Right atrium auricular region (tissue), 2 donors: Measurements from ENCODE around the gene PXMP2. TPM values are rescaled to one million over a fixed set of nuclear protein-coding genes. Genes with fewer than 3 reads are reported as not detected.

Experiments used
- DNase-seq: peaks from one replicate; pipeline ENCODE4 v3.0.0-alpha.2; 2019; ENCODE audit warnings: low spot score
- H3K27ac ChIP-seq, 2 donors: fragments of 200-600 bp; sonication (generic); 1 replicate in 1 of 2; 2 replicates in 1 of 2; pipeline ENCODE4 v1.5.1; 2016 to 2019
- H3K27me3 ChIP-seq, 2 donors: fragments of 200-600 bp; sonication (generic); one replicate each; pipeline versions ENCODE4 v1.5.1 to v1.6.0; 2017 to 2019
- H3K36me3 ChIP-seq: fragments of 200-600 bp; sonication (generic); one replicate; pipeline ENCODE4 v1.5.1; 2016
- H3K4me1 ChIP-seq, 2 donors: fragments of 200-600 bp; sonication (generic); one replicate each; pipeline versions ENCODE4 v1.5.1 to v1.6.0; 2017 to 2019
- H3K4me3 ChIP-seq, 2 donors: fragments of 200-600 bp; sonication (generic); 1 replicate in 1 of 2; 2 replicates in 1 of 2; pipeline ENCODE4 v1.5.1; 2017 to 2019; ENCODE audit warnings: mild to moderate bottlenecking in 1 of 2, moderate library complexity in 1 of 2
- H3K9me3 ChIP-seq, 2 donors: fragments of 200-600 bp; sonication (generic); one replicate each; pipeline ENCODE4 v1.5.1; 2019
- total RNA-seq, 2 donors: library from RNA; depleted of rRNA; stranded (reverse); fragments of >200 nt; gene quantifications; one replicate each; pipeline ENCODE4 v1.1.0, GENCODE V29; 2016
- TF ChIP-seq, protein P1 (sequence below), 2 donors: fragments of 200-600 bp; sonication (generic); IDR thresholded peaks; one replicate each; pipeline ENCODE4 v1.5.1; 2019; ENCODE audit warnings: antibody characterized with exemption in 2 of 2

Gene PXMP2
- total RNA-seq, 2 donors from 2014 or later, result 43.0 to 65.7 TPM

DNA sequence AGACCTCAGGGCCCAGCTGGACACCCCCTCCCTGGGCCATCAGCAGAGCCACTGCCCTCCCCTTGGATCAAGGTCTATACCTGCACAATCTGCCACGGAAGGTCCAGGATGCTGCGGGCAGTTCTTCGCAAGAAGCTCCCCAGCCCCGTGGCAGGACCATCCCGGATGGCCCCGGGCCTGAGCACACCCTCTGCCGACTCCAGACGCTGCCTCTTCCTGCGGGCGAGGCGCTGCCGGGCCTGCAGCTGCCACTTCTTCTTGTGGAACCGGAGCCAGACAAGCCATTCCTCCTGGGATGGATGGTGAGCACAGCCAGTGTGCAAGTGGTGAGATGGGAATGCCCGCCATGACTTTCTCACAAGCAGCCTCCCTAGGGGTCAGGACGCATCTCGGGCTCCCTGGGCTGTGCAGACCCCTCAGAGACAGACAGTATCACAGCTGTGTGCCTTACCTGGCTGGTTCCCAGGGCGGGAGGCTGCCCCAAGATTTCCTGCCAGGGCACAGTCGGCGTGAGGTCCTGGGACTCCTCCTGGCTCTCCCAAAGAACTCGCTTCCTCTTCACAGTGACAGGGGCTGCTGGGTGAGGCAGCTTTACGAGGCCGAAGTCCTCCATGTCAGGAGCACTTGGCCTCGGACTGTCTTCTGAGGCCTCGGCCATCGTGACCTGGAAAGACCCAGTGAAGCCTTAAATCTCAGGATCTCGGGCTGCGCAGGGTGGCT lies 38.0 kb upstream of the PXMP2 start:
- Histone ChIP-seq H3K4me3 (no peak overlapping the region), H3K27me3 (no peaks in the 10 kb centered on the region), H3K4me1 (no peaks in the 10 kb centered on the region), H3K27ac (no peak overlapping the region), H3K36me3 (peaks cover 29% of the 10 kb centered on the region), H3K9me3 (no peaks in the 10 kb centered on the region)
- TF ChIP-seq, protein P1, sequence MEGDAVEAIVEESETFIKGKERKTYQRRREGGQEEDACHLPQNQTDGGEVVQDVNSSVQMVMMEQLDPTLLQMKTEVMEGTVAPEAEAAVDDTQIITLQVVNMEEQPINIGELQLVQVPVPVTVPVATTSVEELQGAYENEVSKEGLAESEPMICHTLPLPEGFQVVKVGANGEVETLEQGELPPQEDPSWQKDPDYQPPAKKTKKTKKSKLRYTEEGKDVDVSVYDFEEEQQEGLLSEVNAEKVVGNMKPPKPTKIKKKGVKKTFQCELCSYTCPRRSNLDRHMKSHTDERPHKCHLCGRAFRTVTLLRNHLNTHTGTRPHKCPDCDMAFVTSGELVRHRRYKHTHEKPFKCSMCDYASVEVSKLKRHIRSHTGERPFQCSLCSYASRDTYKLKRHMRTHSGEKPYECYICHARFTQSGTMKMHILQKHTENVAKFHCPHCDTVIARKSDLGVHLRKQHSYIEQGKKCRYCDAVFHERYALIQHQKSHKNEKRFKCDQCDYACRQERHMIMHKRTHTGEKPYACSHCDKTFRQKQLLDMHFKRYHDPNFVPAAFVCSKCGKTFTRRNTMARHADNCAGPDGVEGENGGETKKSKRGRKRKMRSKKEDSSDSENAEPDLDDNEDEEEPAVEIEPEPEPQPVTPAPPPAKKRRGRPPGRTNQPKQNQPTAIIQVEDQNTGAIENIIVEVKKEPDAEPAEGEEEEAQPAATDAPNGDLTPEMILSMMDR (IDR thresholded peaks at IDR 0.05), result no peak
- DNase-seq, result no peak

- no peak overlapping the region for H3K27ac ChIP-seq
- TF ChIP-seq, protein P1 (IDR thresholded peaks at IDR 0.05), result no peak
- H3K9me3 ChIP-seq, result no peaks in the 10 kb centered on the region
- no peak overlapping the region for H3K4me3 ChIP-seq
- no peaks in the 10 kb centered on the region for H3K4me1 ChIP-seq
- H3K36me3 ChIP-seq, result peaks cover 33% of the 10 kb centered on the region
- H3K27me3 ChIP-seq, result no peaks in the 10 kb centered on the region
- no peak for DNase-seq
Measured at GRCh38 chr12:132651444-132652100, 35.8 kb upstream of the PXMP2 start.

DNA sequence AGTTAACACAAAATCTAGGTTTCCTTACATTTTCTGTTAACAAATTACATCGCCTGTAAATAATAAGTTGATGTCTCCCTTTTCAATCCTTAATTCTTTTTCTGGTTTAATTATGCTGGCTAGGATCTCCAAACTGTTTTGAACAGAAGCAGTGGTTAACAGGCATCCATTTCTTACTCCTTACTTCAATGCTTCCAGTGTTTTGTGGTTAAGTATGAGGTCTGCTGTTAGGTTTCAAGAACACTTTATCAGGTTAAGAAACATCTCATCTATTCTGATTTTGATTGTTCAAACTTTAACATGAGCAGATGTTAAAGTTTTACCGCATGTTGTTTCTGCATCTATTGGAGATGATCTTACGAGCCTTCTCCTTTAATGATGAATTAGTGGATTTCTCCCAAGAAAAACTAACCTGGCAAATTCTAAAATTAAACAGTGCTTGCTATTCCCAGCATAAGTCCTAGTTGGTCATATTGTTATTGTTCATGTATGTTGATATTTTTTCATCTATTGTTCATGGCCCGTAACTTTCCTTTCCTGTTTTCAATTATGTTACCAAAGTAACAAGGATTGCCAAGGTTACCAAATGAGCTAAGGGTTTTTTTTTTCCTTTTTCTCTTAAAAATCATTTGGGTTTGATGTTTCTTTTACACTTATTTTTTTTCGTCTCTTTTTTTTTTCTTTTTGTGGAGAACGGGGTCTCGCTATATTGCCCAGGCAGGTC lies 33.7 kb upstream of the PXMP2 start:
- Histone ChIP-seq H3K36me3 (peaks cover 50% of the 10 kb centered on the region), H3K27ac (no peak overlapping the region), H3K9me3 (no peaks in the 10 kb centered on the region), H3K27me3 (no peaks in the 10 kb centered on the region), H3K4me3 (no peak overlapping the region), H3K4me1 (no peaks in the 10 kb centered on the region)
- no peak for DNase-seq
- TF ChIP-seq, protein P1 (IDR thresholded peaks at IDR 0.05), result no peak

DNA sequence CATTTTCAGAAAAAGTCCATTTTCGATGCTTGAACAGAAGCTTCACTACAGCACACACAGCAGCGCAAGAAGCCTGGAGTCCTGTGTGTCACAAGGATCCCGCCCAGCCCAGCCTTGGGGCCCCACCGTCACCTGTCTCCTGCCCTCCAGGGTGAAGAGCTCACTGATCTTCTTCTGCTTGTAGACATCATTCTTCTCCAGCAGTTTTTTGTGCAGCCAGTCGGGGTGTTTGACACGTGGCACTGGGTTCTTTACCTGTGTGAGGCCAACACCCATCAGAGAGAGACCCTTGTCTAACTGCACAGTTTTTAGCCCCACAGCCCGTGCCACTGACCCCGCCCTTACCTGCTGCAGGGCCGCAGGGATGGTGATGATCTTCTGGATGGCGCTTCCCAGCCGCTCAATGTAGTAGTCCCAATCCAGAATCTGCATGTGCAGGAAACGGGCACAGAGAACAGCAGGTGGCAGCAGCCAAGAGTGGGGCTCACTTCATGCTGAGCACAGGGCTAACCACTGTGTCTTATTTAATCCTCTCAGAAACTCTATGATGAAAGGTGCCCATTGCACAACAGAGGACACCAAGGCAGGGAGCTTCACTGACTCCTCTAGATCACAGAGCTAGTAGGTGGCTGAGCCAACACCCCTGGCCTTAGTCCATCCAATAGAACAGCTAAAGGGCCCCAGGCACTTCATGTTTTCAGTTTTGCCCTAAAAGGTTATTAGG lies 30.2 kb upstream of the PXMP2 start:
- Histone ChIP-seq H3K27me3 (no peaks in the 10 kb centered on the region), H3K4me1 (no peaks in the 10 kb centered on the region), H3K9me3 (no peaks in the 10 kb centered on the region), H3K27ac (no peak overlapping the region), H3K36me3 (peaks cover 63% of the 10 kb centered on the region), H3K4me3 (no peak overlapping the region)
- no peak for DNase-seq
- TF ChIP-seq, protein P1 (IDR thresholded peaks at IDR 0.05), result no peak

DNA sequence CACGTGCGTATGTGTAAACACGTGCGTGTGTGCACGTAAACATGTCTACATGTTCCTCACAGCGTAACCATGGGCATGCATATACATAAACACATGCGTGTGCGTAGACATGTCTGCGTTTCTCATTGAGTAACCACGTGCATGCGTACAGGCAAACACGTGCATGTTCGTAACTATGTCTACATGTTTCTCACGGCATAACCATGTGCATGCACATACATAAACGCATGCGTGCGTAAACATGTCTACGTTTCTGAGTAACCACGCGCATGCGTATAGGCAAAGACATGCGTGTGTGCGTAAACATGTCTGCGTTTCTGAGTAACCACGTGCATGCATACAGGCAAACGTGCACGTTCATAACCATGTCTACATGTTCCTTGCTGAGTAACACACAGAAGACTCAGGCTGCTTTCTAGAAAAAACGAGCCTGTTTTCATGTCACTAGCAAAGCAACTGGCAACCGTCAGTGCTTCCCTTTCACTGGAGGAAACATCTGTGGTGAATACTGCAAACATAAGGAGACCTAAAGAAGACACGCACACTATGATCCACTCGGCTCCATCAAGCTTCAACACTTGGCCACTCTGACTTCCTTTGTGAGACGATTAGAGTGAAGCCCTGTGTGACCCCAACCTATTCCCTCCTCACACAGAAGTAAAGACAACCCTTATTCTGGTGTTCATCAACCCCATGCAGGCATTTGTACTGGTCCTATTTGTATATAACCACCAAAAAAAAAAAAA lies 29.1 kb upstream of the PXMP2 start:
- no peaks in the 10 kb centered on the region for H3K4me1 ChIP-seq
- TF ChIP-seq, protein P1 (IDR thresholded peaks at IDR 0.05), result no peak
- H3K4me3 ChIP-seq, result no peak overlapping the region
- no peaks in the 10 kb centered on the region for H3K27me3 ChIP-seq
- no peak overlapping the region for H3K27ac ChIP-seq
- H3K36me3 ChIP-seq, result peaks cover 68% of the 10 kb centered on the region
- DNase-seq, result no peak
- H3K9me3 ChIP-seq, result no peaks in the 10 kb centered on the region
